Mesenchymal stem cell (in vitro differentiated cells and primary cell): Measurements from ENCODE around the gene LNX1.

ENCODE experiments used
- DNase-seq: peaks from one replicate; pipeline ENCODE4 v3.0.0-alpha.2; 2013
- H2AFZ ChIP-seq: one replicate; pipeline ENCODE4 v1.6.1; 2013; ENCODE audit warnings: low read depth, mild to moderate bottlenecking, control low read depth, inconsistent platforms, low read length, moderate library complexity
- H2AK5ac ChIP-seq: 2 replicates; pipeline ENCODE4 v1.6.1; 2013; ENCODE audit warnings: low read length, moderate library complexity, mild to moderate bottlenecking, inconsistent platforms; ENCODE audit not compliant: severe bottlenecking
- H2BK120ac ChIP-seq: one replicate; pipeline ENCODE4 v1.6.1; 2013; ENCODE audit warnings: low read depth, mild to moderate bottlenecking, inconsistent platforms, low read length, moderate library complexity
- H2BK12ac ChIP-seq, 2 experiments: one replicate each; pipeline ENCODE4 v1.6.1; 2013; ENCODE audit warnings: inconsistent platforms in 2 of 2, low read length in 2 of 2, mild to moderate bottlenecking in 2 of 2, moderate library complexity in 2 of 2, control low read depth in 1 of 2
- H2BK15ac ChIP-seq: one replicate; pipeline ENCODE4 v1.6.1; 2013; ENCODE audit warnings: mild to moderate bottlenecking, low read depth, inconsistent platforms; ENCODE audit not compliant: poor library complexity, severe bottlenecking
- H2BK5ac ChIP-seq: 2 replicates; pipeline ENCODE4 v1.6.1; 2013; ENCODE audit warnings: low read depth, mild to moderate bottlenecking, low read length, control low read depth, inconsistent platforms; ENCODE audit not compliant: poor library complexity, severe bottlenecking
- H3K14ac ChIP-seq, 2 experiments: one replicate each; pipeline ENCODE4 v1.6.1; 2013; ENCODE audit warnings: inconsistent platforms in 2 of 2, low read length in 2 of 2, control low read depth in 1 of 2, mild to moderate bottlenecking in 1 of 2, moderate library complexity in 1 of 2
- H3K18ac ChIP-seq, 2 experiments: one replicate each; pipeline ENCODE4 v1.6.1; 2013; ENCODE audit warnings: inconsistent platforms in 2 of 2, low read length in 2 of 2, control low read depth in 1 of 2, low read depth in 1 of 2, mild to moderate bottlenecking in 1 of 2
- H3K23ac ChIP-seq, 2 experiments: one replicate each; pipeline ENCODE4 v1.6.1; 2013; ENCODE audit warnings: inconsistent platforms in 2 of 2, low read length in 2 of 2, mild to moderate bottlenecking in 2 of 2, moderate library complexity in 2 of 2, control low read depth in 1 of 2
- H3K27ac ChIP-seq: 2 replicates; pipeline ENCODE4 v1.5.1; 2013; ENCODE audit warnings: mild to moderate bottlenecking, moderate library complexity, low read length, control low read depth, inconsistent platforms; ENCODE audit not compliant: poor library complexity, severe bottlenecking
- H3K27me3 ChIP-seq, 2 experiments: 2 replicates each; pipeline versions ENCODE4 v1.6.1 to v1.7.0; 2013; ENCODE audit warnings: low read length in 2 of 2, mild to moderate bottlenecking in 2 of 2, moderate library complexity in 2 of 2, control low read depth in 1 of 2, inconsistent platforms in 1 of 2; ENCODE audit not compliant: control insufficient read depth in 1 of 2, insufficient read depth in 1 of 2
- H3K36me3 ChIP-seq, 2 experiments: 2 replicates each; pipeline versions ENCODE4 v1.6.1 to v1.7.0; 2013; ENCODE audit warnings: low read length in 2 of 2, control low read depth in 1 of 2, inconsistent platforms in 1 of 2, low read depth in 1 of 2, mild to moderate bottlenecking in 1 of 2; ENCODE audit not compliant: insufficient read depth in 2 of 2, control insufficient read depth in 1 of 2
- H3K4ac ChIP-seq, 2 experiments: one replicate each; pipeline ENCODE4 v1.6.1; 2013; ENCODE audit warnings: inconsistent platforms in 2 of 2, low read length in 2 of 2, mild to moderate bottlenecking in 2 of 2, moderate library complexity in 2 of 2, control low read depth in 1 of 2, low read depth in 1 of 2
- H3K4me1 ChIP-seq: 2 replicates; pipeline ENCODE4 v1.6.1; 2013; ENCODE audit warnings: low read depth, low read length, control low read depth; ENCODE audit not compliant: control insufficient read depth, insufficient read depth
- H3K4me2 ChIP-seq: 2 replicates; pipeline ENCODE4 v1.6.1; 2013; ENCODE audit warnings: low read length, mild to moderate bottlenecking, inconsistent platforms; ENCODE audit not compliant: poor library complexity, severe bottlenecking
- H3K4me3 ChIP-seq, 2 experiments: 2 replicates each; pipeline versions ENCODE4 v1.5.1 to v1.7.0; 2013; ENCODE audit warnings: low read length in 2 of 2, mild to moderate bottlenecking in 2 of 2, control low read depth in 1 of 2, low read depth in 1 of 2; ENCODE audit not compliant: insufficient read depth in 1 of 2
- H3K79me1 ChIP-seq: replicated peaks from 2 replicates; pipeline ENCODE4 v1.6.1; 2013; ENCODE audit warnings: mild to moderate bottlenecking, control low read depth, low read length, inconsistent platforms; ENCODE audit not compliant: poor library complexity, severe bottlenecking
- H3K9ac ChIP-seq: 2 replicates; pipeline ENCODE4 v1.7.0; 2013; ENCODE audit warnings: mild to moderate bottlenecking, low read length, moderate library complexity
- H3K9me3 ChIP-seq: 2 replicates; pipeline ENCODE4 v1.7.0; 2013; ENCODE audit warnings: mild to moderate bottlenecking, low read length; ENCODE audit not compliant: control insufficient read depth
- H4K8ac ChIP-seq: one replicate; pipeline ENCODE4 v1.6.1; 2013; ENCODE audit warnings: inconsistent platforms, mild to moderate bottlenecking, low read length, moderate library complexity
- H4K91ac ChIP-seq: one replicate; pipeline ENCODE4 v1.6.1; 2013; ENCODE audit warnings: mild to moderate bottlenecking, low read length, inconsistent platforms
- WGBS: methylation state at CpG from one replicate; pipeline ENCODE4 v1.1.7; 2013; ENCODE audit warnings: mixed read lengths; 5-methylcytosine and 5-hydroxymethylcytosine counted together

Gene LNX1

GRCh38 chr4:53583513-53583912 is 7.8 kb downstream of the LNX1 start:
- Histone ChIP-seq H3K23ac (no peak overlapping the region), H2AFZ (no peak overlapping the region), H3K4ac (peak overlapping the region in 1 of 2 experiments; percentile 9), H2BK5ac (no peak overlapping the region), H3K4me2 (no peak overlapping the region), H2BK120ac (no peak overlapping the region), H2BK12ac (peak overlapping the region in 1 of 2 experiments; percentile 79), H4K91ac (no peak overlapping the region), H3K4me3 (no peak overlapping the region), H3K9me3 (no peaks in the 10 kb centered on the region), H3K4me1 (peaks cover 2% of the 10 kb centered on the region), H2BK15ac (no peak overlapping the region), H3K9ac (no peak overlapping the region), H3K79me1 (no peaks in the 10 kb centered on the region), H4K8ac (no peak overlapping the region), H3K18ac (no peak overlapping the region), H3K27ac (no peak overlapping the region), H3K27me3 (no peaks in the 10 kb centered on the region), H3K36me3 (no peaks in the 10 kb centered on the region), H3K14ac (no peak overlapping the region), H2AK5ac (no peak overlapping the region)
- no peak for DNase-seq
- 86% methylated on average over 3 of the region's 3 CpGs for WGBS

GRCh38 chr4:53582194-53582593 is 9.1 kb downstream of the LNX1 start:
- Histone ChIP-seq H3K4ac (peak overlapping the region in 1 of 2 experiments; percentile 6), H4K91ac (no peak overlapping the region), H2AK5ac (no peak overlapping the region), H2BK15ac (no peak overlapping the region), H3K18ac (peak overlapping the region in 1 of 2 experiments; percentile 9), H2BK12ac (peak overlapping the region in 1 of 2 experiments; percentile 63), H3K9ac (no peak overlapping the region), H3K4me2 (no peak overlapping the region), H3K27ac (no peak overlapping the region), H3K36me3 (no peaks in the 10 kb centered on the region), H2AFZ (no peak overlapping the region), H2BK5ac (no peak overlapping the region), H3K23ac (no peak overlapping the region), H3K79me1 (no peaks in the 10 kb centered on the region), H3K9me3 (no peaks in the 10 kb centered on the region), H3K14ac (no peak overlapping the region), H2BK120ac (no peak overlapping the region), H4K8ac (no peak overlapping the region), H3K4me3 (no peak overlapping the region), H3K4me1 (no peaks in the 10 kb centered on the region), H3K27me3 (no peaks in the 10 kb centered on the region)
- 91% methylated on average over 4 of the region's 4 CpGs for WGBS
- no peak for DNase-seq

DNA sequence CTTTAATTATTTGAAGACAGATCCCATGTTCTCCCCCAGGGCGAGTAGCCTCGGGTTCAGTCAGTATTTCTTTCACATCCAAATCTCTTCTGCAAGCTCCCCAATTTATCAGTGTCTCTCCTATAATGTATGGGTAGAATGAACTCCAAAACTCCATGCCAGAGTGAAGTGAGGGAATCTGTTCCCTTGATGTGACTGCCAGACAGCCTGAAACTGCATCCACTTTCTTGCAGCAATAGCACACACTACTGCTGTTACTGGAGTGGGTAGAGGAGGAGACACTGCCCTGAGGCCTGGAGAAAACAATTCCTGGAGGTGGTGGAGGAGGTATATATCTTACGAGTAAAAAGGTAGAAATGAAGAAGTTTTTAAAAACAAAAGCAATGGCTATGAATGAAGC is 11.0 kb downstream of the LNX1 start:
- Histone ChIP-seq H2BK5ac (no peak overlapping the region), H3K4me2 (no peak overlapping the region), H2BK12ac (peak overlapping the region in 1 of 2 experiments; percentile 63), H2BK120ac (no peak overlapping the region), H3K9me3 (no peaks in the 10 kb centered on the region), H3K9ac (no peak overlapping the region), H3K4me3 (no peak overlapping the region), H3K14ac (peak overlapping the region in 1 of 2 experiments; percentile 36), H3K27me3 (no peaks in the 10 kb centered on the region), H2BK15ac (no peak overlapping the region), H3K18ac (peak overlapping the region; percentile 69 to 91), H4K91ac (peak overlapping the region; percentile 77), H4K8ac (peak overlapping the region; percentile 83), H3K36me3 (no peaks in the 10 kb centered on the region), H3K27ac (no peak overlapping the region), H3K79me1 (no peaks in the 10 kb centered on the region), H2AK5ac (no peak overlapping the region), H2AFZ (no peak overlapping the region), H3K4ac (peak overlapping the region; percentile 82 to 86), H3K4me1 (no peaks in the 10 kb centered on the region), H3K23ac (no peak overlapping the region)
- WGBS = 40% methylated on average over 1 of the region's 3 CpGs
- no peak for DNase-seq

DNA sequence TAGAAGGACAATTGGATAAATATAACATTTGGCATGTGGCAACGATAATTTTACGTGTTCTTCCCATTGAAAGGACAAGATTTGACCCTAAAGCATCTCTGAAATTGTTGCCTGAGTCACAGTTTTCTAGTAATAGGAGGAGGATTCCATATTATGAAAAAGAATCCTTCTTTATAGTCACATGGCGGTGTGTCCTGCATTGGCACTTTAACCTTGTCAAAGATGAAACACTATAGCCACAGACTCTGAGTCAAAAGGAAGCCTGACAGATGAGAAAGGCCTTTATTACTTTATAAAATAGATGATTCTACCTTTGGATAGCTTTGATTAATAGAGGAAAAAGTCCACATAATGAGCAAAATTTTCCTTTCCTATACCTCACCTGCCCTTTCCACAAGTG is 11.5 kb downstream of the LNX1 start:
- Histone ChIP-seq H2BK120ac (peak overlapping the region; percentile 37), H2BK15ac (no peak overlapping the region), H3K4me3 (no peak overlapping the region), H3K9me3 (no peaks in the 10 kb centered on the region), H3K18ac (no peak overlapping the region), H3K14ac (no peak overlapping the region), H4K8ac (no peak overlapping the region), H3K4ac (peak overlapping the region in 1 of 2 experiments; percentile 38), H3K36me3 (no peaks in the 10 kb centered on the region), H3K27me3 (no peaks in the 10 kb centered on the region), H2BK12ac (no peak overlapping the region), H4K91ac (no peak overlapping the region), H3K4me2 (no peak overlapping the region), H3K4me1 (no peaks in the 10 kb centered on the region), H3K23ac (no peak overlapping the region), H2AK5ac (no peak overlapping the region), H3K9ac (no peak overlapping the region), H2AFZ (no peak overlapping the region), H2BK5ac (no peak overlapping the region), H3K79me1 (no peaks in the 10 kb centered on the region), H3K27ac (no peak overlapping the region)
- 100% methylated on average over 2 of the region's 3 CpGs for WGBS
- DNase-seq = no peak
